Smooth muscle cell (in vitro differentiated cells): ENCODE results near the gene PRKAG2. TPM values are rescaled to one million over a fixed set of nuclear protein-coding genes. Genes with fewer than 3 reads are reported as not detected.

Experiments
- DNase-seq: peaks from one replicate; lab custom pipeline; 2025; ENCODE audit not compliant: unreplicated experiment; lab: John Stamatoyannopoulos, UW
- H2AFZ ChIP-seq: fragments of 200-600 bp; sonication (generic); 2 replicates; pipeline ENCODE4 v1.6.0; 2016; ENCODE audit warnings: antibody characterized with exemption, low read depth, mild to moderate bottlenecking
- H3F3A ChIP-seq: fragments of 200-600 bp; sonication (generic); 2 replicates; pipeline ENCODE4 v1.6.0; 2017; ENCODE audit warnings: antibody characterized with exemption, low read depth
- H3K27ac ChIP-seq: fragments of 200-600 bp; sonication (generic); 2 replicates; pipeline ENCODE4 v1.5.1; 2016; ENCODE audit warnings: low read depth, mild to moderate bottlenecking
- H3K27me3 ChIP-seq: fragments of 200-600 bp; sonication (generic); 2 replicates; pipeline ENCODE4 v1.6.1; 2016; ENCODE audit warnings: low read depth, mild to moderate bottlenecking
- H3K36me3 ChIP-seq: fragments of 200-600 bp; sonication (generic); 2 replicates; pipeline ENCODE4 v1.5.1; 2016; ENCODE audit warnings: low read depth
- H3K4me1 ChIP-seq: fragments of 200-600 bp; sonication (generic); 2 replicates; pipeline ENCODE4 v1.5.1; 2016; ENCODE audit warnings: low read depth
- H3K4me2 ChIP-seq: fragments of 200-600 bp; sonication (generic); 2 replicates; pipeline ENCODE4 v1.6.0; 2016; ENCODE audit warnings: mild to moderate bottlenecking
- H3K4me3 ChIP-seq: fragments of 200-600 bp; sonication (generic); 2 replicates; pipeline ENCODE4 v1.5.1; 2016; ENCODE audit warnings: mild to moderate bottlenecking
- H3K79me2 ChIP-seq: fragments of 200-600 bp; sonication (generic); 2 replicates; pipeline ENCODE4 v1.6.0; 2016; ENCODE audit warnings: low read depth, mild to moderate bottlenecking
- H3K9ac ChIP-seq: fragments of 200-600 bp; sonication (generic); 2 replicates; pipeline ENCODE4 v1.6.0; 2016; ENCODE audit warnings: low read depth
- H3K9me3 ChIP-seq: fragments of 200-600 bp; sonication (generic); replicated peaks from 2 replicates; pipeline ENCODE4 v1.5.1; 2016; ENCODE audit warnings: low read depth
- H4K20me1 ChIP-seq: fragments of 200-600 bp; sonication (generic); 2 replicates; pipeline ENCODE4 v1.6.0; 2016; ENCODE audit warnings: low read depth
- WGBS: methylation state at CpG from one replicate; pipeline ENCODE4 v1.1.7; 2016; ENCODE audit warnings: low lambda C conversion rate; 5-methylcytosine and 5-hydroxymethylcytosine counted together
- polyA plus RNA-seq: library from polyadenylated mRNA; unstranded; fragments of >200 nt; fragmentation: Nextera tagmentation; extraction: Ambion mirVana; gene quantifications from 2 replicates; pipeline ENCODE4 v1.2.1, GENCODE V29; 2016
- total RNA-seq: library from RNA; depleted of rRNA; stranded (reverse); fragments of >200 nt; gene quantifications from 2 replicates; pipeline ENCODE4 v1.2.3, GENCODE V29; 2014
- TF ChIP-seq, protein P1 (sequence below): fragments of 200-600 bp; sonication (generic); IDR thresholded peaks from 2 replicates; pipeline ENCODE4 v1.5.1; 2017; ENCODE audit warnings: borderline replicate concordance, mild to moderate bottlenecking, antibody characterized with exemption; ENCODE audit not compliant: insufficient read depth, poor library complexity, severe bottlenecking

The PRKAG2 gene
- total and polyA plus RNA-seq, 2 experiments from 2014 or later = 3.5 to 3.9 TPM

DNA sequence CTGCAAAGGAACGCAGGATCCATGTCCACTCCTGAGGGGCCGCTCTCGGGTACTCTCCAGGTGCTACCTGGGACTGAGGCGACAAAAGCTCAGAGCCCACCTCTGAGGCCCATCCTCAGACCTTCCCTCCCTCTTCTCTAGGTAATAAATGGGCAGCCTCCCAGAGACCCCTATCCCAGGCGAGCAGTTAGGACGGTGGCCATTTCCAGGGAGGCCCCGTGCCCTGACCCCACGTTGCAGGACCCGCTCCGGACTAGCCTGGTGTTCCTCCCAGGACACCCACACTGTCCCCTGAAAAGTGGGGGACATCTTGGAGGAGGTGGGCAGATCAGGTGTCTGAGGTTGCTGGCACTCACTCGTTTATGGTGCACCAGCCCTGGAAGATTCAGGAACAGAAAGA lies 44.3 kb downstream of the PRKAG2 start:
- no peak overlapping the region for H3K27ac ChIP-seq
- no peak overlapping the region for H2AFZ ChIP-seq
- no peaks in the 10 kb centered on the region for H3K36me3 ChIP-seq
- no peaks in the 10 kb centered on the region for H3K9me3 ChIP-seq
- no peak for DNase-seq
- 94% methylated on average over 11 of the region's 11 CpGs for WGBS
- H3K4me2 ChIP-seq = no peak overlapping the region
- no peaks in the 10 kb centered on the region for H3F3A ChIP-seq
- H3K9ac ChIP-seq = no peak overlapping the region
- TF ChIP-seq, protein P1, sequence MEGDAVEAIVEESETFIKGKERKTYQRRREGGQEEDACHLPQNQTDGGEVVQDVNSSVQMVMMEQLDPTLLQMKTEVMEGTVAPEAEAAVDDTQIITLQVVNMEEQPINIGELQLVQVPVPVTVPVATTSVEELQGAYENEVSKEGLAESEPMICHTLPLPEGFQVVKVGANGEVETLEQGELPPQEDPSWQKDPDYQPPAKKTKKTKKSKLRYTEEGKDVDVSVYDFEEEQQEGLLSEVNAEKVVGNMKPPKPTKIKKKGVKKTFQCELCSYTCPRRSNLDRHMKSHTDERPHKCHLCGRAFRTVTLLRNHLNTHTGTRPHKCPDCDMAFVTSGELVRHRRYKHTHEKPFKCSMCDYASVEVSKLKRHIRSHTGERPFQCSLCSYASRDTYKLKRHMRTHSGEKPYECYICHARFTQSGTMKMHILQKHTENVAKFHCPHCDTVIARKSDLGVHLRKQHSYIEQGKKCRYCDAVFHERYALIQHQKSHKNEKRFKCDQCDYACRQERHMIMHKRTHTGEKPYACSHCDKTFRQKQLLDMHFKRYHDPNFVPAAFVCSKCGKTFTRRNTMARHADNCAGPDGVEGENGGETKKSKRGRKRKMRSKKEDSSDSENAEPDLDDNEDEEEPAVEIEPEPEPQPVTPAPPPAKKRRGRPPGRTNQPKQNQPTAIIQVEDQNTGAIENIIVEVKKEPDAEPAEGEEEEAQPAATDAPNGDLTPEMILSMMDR = no peak
- H4K20me1 ChIP-seq = no peaks in the 10 kb centered on the region
- H3K27me3 ChIP-seq = no peaks in the 10 kb centered on the region
- H3K4me1 ChIP-seq = peaks cover 10% of the 10 kb centered on the region
- no peak overlapping the region for H3K4me3 ChIP-seq
- H3K79me2 ChIP-seq = no peaks in the 10 kb centered on the region

DNA sequence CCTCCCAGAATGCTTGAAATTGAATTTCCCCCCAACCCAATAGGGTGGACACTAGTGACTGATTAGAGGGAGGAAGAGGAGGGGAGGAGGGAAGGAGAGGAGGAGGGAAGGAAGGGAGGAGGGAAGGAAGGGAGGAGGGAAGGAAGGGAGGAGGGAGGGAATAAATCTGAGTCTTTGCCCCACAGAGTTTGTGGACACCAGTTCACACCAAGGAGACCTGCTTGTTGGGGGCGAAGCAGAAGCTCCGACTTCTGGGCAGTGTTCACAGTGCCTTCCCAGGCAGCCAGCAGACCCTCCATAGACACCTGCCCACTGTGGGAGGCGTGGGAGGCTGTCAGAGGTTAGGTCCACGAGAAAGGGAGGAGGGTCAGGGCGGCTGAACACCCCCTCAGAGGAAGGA lies 44.8 kb downstream of the PRKAG2 start:
- no peak overlapping the region for H3K4me3 ChIP-seq
- no peak overlapping the region for H2AFZ ChIP-seq
- H3K27ac ChIP-seq = no peak overlapping the region
- H3K4me2 ChIP-seq = no peak overlapping the region
- no peaks in the 10 kb centered on the region for H3K36me3 ChIP-seq
- no peaks in the 10 kb centered on the region for H3F3A ChIP-seq
- no peak overlapping the region for H3K9ac ChIP-seq
- H4K20me1 ChIP-seq = no peaks in the 10 kb centered on the region
- peaks cover 4% of the 10 kb centered on the region for H3K4me1 ChIP-seq
- no peaks in the 10 kb centered on the region for H3K79me2 ChIP-seq
- H3K27me3 ChIP-seq = no peaks in the 10 kb centered on the region
- WGBS = 86% methylated on average over 5 of the region's 5 CpGs
- TF ChIP-seq, protein P1 = no peak
- H3K9me3 ChIP-seq = no peaks in the 10 kb centered on the region
- no peak for DNase-seq

DNA sequence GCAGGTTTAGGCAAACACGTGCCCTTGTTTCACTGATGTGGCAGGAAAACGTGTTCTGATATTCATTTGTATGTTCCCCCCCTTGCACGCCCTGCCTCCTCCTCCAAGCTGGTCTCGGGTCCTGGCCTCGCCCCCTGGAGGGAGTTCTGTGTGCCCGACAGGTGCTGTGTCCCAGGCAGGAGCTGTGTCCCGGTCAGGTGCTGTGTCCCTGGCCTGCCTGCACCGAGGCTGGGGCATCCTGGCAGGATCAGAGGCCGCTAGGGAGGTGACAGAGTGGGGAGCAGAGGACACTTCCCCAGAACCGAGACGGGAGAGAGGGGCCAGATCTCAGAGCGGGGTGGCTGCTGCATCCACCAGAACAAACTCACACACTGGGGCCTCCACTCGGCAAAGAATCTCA lies 45.3 kb downstream of the PRKAG2 start:
- Histone ChIP-seq H3K36me3 (no peaks in the 10 kb centered on the region), H3K27ac (no peak overlapping the region), H3F3A (no peaks in the 10 kb centered on the region), H3K4me3 (no peak overlapping the region), H3K79me2 (no peaks in the 10 kb centered on the region), H4K20me1 (no peaks in the 10 kb centered on the region), H3K9ac (no peak overlapping the region), H3K4me1 (no peaks in the 10 kb centered on the region), H3K4me2 (no peak overlapping the region), H2AFZ (no peak overlapping the region), H3K27me3 (no peaks in the 10 kb centered on the region), H3K9me3 (no peaks in the 10 kb centered on the region)
- no peak for DNase-seq
- WGBS = 86% methylated on average over 13 of the region's 13 CpGs
- TF ChIP-seq, protein P1 = no peak

DNA sequence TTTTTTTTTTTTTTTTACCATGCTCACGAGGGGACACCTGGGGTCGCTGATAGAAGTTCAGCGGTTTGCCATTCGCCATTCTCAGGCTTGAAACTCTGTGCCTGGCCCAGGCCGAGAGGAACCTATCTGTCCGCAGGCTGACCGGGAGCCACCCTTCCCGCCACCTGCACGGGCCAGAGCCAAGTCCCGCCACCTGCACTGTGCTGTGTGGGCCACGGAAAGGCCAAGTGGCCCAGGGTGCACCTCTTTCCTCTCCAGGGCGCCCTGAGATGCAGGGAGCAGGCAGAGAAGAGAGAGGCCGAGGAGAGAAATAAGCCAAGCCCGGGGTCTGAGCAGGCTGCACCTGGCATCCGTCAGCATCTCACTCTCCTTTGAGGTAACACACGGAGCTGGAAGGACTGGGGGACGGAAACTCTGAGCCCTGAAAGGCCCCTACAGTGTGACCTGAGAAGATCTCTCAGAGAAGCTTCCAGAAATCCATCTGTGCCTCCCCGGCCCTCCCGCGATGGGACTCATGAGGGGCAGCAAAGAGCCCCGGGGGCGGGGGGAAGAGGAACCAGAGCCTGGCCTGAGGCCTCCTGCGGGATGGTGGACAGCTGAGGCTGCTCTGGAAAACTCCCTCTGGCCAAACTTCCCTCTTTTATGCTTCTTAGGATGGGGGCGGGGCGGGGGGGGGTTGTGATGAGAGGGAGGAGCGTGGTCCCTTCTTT lies 46.6 kb downstream of the PRKAG2 start:
- WGBS = 91% methylated on average over 23 of the region's 26 CpGs
- Histone ChIP-seq H3K36me3 (no peaks in the 10 kb centered on the region), H2AFZ (no peak overlapping the region), H3K9ac (no peak overlapping the region), H3K27me3 (no peaks in the 10 kb centered on the region), H3K79me2 (no peaks in the 10 kb centered on the region), H3K9me3 (no peaks in the 10 kb centered on the region), H3F3A (no peaks in the 10 kb centered on the region), H3K27ac (no peak overlapping the region), H3K4me2 (no peak overlapping the region), H3K4me1 (no peaks in the 10 kb centered on the region), H4K20me1 (no peaks in the 10 kb centered on the region), H3K4me3 (no peak overlapping the region)
- TF ChIP-seq, protein P1 = no peak
- no peak for DNase-seq
